T-cell (primary cell): ENCODE results near the gene ABHD17A. TPM values are rescaled to one million over a fixed set of nuclear protein-coding genes. Genes with fewer than 3 reads are reported as not detected.

ENCODE experiments used
- ATAC-seq, 4 experiments: fragments of 200-7000 bp in 3 of 4; fragments of 150-1000 bp in 1 of 4; cut with Tn5 transposase; replicated peaks in 1 of 4; 1 replicate in 3 of 4; 2 replicates in 1 of 4; pipeline ENCODE4 v1.10.0; 2021; ENCODE audit warnings: moderate library complexity in 3 of 4, mild to moderate bottlenecking in 2 of 4, moderate number of reproducible peaks in 1 of 4
- CTCF ChIA-PET, 2 donors: fragments of 300-600 bp; sonication (Branson Sonifier 250); formaldehyde crosslinking; loops; one replicate each; lab custom pipeline; 2022; ENCODE audit warnings: antibody characterized with exemption in 2 of 2; lab: Charles Lee
- POLR2A ChIA-PET, 2 donors: fragments of 300-600 bp; sonication (Branson Sonifier 250); formaldehyde crosslinking; loops; one replicate each; lab custom pipeline; 2022; ENCODE audit warnings: antibody characterized with exemption in 2 of 2; lab: Charles Lee
- DNase-seq, 35 experiments: peaks; one replicate each; pipeline versions ENCODE4 v3.0.0 to v3.0.0-alpha.2; 2013 to 2023
- H3K27ac ChIP-seq: one replicate; pipeline ENCODE4 v1.5.1; 2013; ENCODE audit warnings: low read length
- H3K27me3 ChIP-seq, 2 experiments: replicated peaks in 1 of 2; 1 replicate in 1 of 2; 2 replicates in 1 of 2; pipeline versions ENCODE4 v1.6.1 to v1.7.0; 2013; ENCODE audit warnings: low read length in 1 of 2, mixed read lengths in 1 of 2; ENCODE audit not compliant: control insufficient read depth in 2 of 2, insufficient read depth in 2 of 2; ENCODE audit errors: extremely low read depth in 1 of 2
- H3K36me3 ChIP-seq, 2 donors: 1 replicate in 1 of 2; 2 replicates in 1 of 2; pipeline versions ENCODE4 v1.6.1 to v1.7.0; 2013; ENCODE audit warnings: low read length in 1 of 2; ENCODE audit not compliant: control insufficient read depth in 2 of 2, insufficient read depth in 1 of 2; ENCODE audit errors: extremely low read depth in 1 of 2
- H3K4me1 ChIP-seq, 2 experiments: 1 replicate in 1 of 2; 2 replicates in 1 of 2; pipeline versions ENCODE4 v1.6.1 to v1.7.0; 2013; ENCODE audit warnings: low read length in 2 of 2, mixed read lengths in 1 of 2; ENCODE audit not compliant: insufficient read depth in 2 of 2, control insufficient read depth in 1 of 2; ENCODE audit errors: extremely low read depth in 1 of 2
- H3K4me3 ChIP-seq, 2 donors: 1 replicate in 1 of 2; 2 replicates in 1 of 2; pipeline versions ENCODE4 v1.5.1 to v1.7.0; 2013; ENCODE audit warnings: mild to moderate bottlenecking in 2 of 2, low read length in 1 of 2, moderate library complexity in 1 of 2; ENCODE audit not compliant: control insufficient read depth in 1 of 2; ENCODE audit errors: extremely low read depth in 1 of 2
- H3K9me3 ChIP-seq: 2 replicates; pipeline ENCODE4 v1.7.0; 2013
- H3K27ac Mint-ChIP-seq, 2 donors: one replicate each; pipeline ENCODE4 v1.8.0; 2020 to 2021; ENCODE audit warnings: mild to moderate bottlenecking in 2 of 2, mixed read lengths in 2 of 2
- H3K27me3 Mint-ChIP-seq, 2 donors: one replicate each; pipeline ENCODE4 v1.8.0; 2021 to 2022; ENCODE audit warnings: mixed read lengths in 2 of 2
- H3K36me3 Mint-ChIP-seq: one replicate; pipeline ENCODE4 v1.8.0; 2021; ENCODE audit warnings: mixed read lengths
- H3K4me1 Mint-ChIP-seq, 3 donors: one replicate each; pipeline ENCODE4 v1.8.0; 2020 to 2022; ENCODE audit warnings: mixed read lengths in 3 of 3, mild to moderate bottlenecking in 1 of 3
- H3K4me3 Mint-ChIP-seq, 3 donors: one replicate each; pipeline ENCODE4 v1.8.0; 2020 to 2022; ENCODE audit warnings: mild to moderate bottlenecking in 3 of 3, mixed read lengths in 3 of 3, moderate library complexity in 3 of 3
- H3K9me3 Mint-ChIP-seq, 3 donors: one replicate each; pipeline ENCODE4 v1.8.0; 2020 to 2022; ENCODE audit warnings: mixed read lengths in 3 of 3
- WGBS: methylation state at CpG from one replicate; pipeline ENCODE4 v1.1.5; 2013; ENCODE audit warnings: missing lambda C conversion rate; ENCODE audit not compliant: insufficient coverage; 5-methylcytosine and 5-hydroxymethylcytosine counted together
- total RNA-seq, 35 experiments: library from RNA in 6 of 35; stranded (reverse) in 6 of 35; fragments of 120-200 nt in 1 of 35; gene quantifications; one replicate each; pipeline versions ENCODE4 v1.2.1 to v1.2.4 and lab custom pipeline; 2013 to 2026

Gene ABHD17A
- total RNA-seq, 5 donors from 2014 or later (not counting 1 experiment from before 2014, with no cell fraction given): 136 to 185 (median 151) TPM

GRCh38 chr19:1862068-1862423 is 23.2 kb downstream of the ABHD17A start:
- no peaks in the 10 kb centered on the region for H3K36me3 ChIP-seq
- POLR2A ChIA-PET: no interaction called here
- H3K9me3 Mint-ChIP-seq: no peaks in the 10 kb centered on the region
- peaks cover 35 to 69% of the 10 kb centered on the region in 2 experiments for H3K4me1 ChIP-seq
- peak overlapping the region; percentile 80 for H3K4me3 ChIP-seq
- H3K27ac ChIP-seq: peak overlapping the region; percentile 68
- DNase-seq (no peak), ATAC-seq (no peak)
- H3K27ac Mint-ChIP-seq: peak overlapping the region; percentile 92 to 96
- 4% methylated on average over 20 of the region's 21 CpGs for WGBS
- no peaks in the 10 kb centered on the region for H3K27me3 ChIP-seq
- no peaks in the 10 kb centered on the region for H3K27me3 Mint-ChIP-seq
- H3K4me1 Mint-ChIP-seq: peaks cover 39 to 48% (median 43%) of the 10 kb centered on the region in 3 donors
- H3K36me3 Mint-ChIP-seq: no peaks in the 10 kb centered on the region
- H3K9me3 ChIP-seq: no peaks in the 10 kb centered on the region
- H3K4me3 Mint-ChIP-seq: peak overlapping the region; percentile 93 to 98 (median 93)
- CTCF ChIA-PET: no interaction called here

GRCh38 chr19:1861599-1862031 is 23.7 kb downstream of the ABHD17A start:
- peak in 1 of 35 experiments; percentile 20 for DNase-seq
- 50% methylated on average over 10 of the region's 23 CpGs for WGBS

GRCh38 chr19:1860821-1861598 is 24.3 kb downstream of the ABHD17A start:
- Histone ChIP-seq H3K36me3 (no peaks in the 10 kb centered on the region), H3K27ac (peak overlapping the region; percentile 68), H3K27me3 (no peaks in the 10 kb centered on the region), H3K4me1 (peaks cover 42 to 77% of the 10 kb centered on the region in 2 experiments), H3K9me3 (no peaks in the 10 kb centered on the region), H3K4me3 (peak overlapping the region in 1 of 2 donors; percentile 80)
- no peak for ATAC-seq
- CTCF ChIA-PET: interaction anchor here in 1 of 2 donors (0.7 kb wide), 1 partner anchor 187 kb away, joined by 3 read pairs; no protein-coding TSS in a partner anchor
- H3K4me3 Mint-ChIP-seq: peak overlapping the region; percentile 93 to 98 (median 93)
- peak overlapping the region; percentile 84 to 92 for H3K27ac Mint-ChIP-seq
- POLR2A ChIA-PET: no interaction called here
- no peaks in the 10 kb centered on the region for H3K9me3 Mint-ChIP-seq
- H3K36me3 Mint-ChIP-seq: no peaks in the 10 kb centered on the region
- 76% methylated on average over 16 of the region's 28 CpGs for WGBS
- no peaks in the 10 kb centered on the region for H3K27me3 Mint-ChIP-seq
- peaks cover 39 to 52% (median 46%) of the 10 kb centered on the region in 3 donors for H3K4me1 Mint-ChIP-seq
- no peak for DNase-seq

More at GRCh38 chr19:1861599-1862031, 23.7 kb downstream of the ABHD17A start:
- CTCF ChIA-PET: interaction anchor here in 1 of 2 donors (0.7 kb wide), 1 partner anchor 186 kb away, joined by 3 read pairs; no protein-coding TSS in a partner anchor
- Histone ChIP-seq H3K4me3 (peak overlapping the region; percentile 80), H3K4me1 (peaks cover 36 to 71% of the 10 kb centered on the region in 2 experiments), H3K27ac (peak overlapping the region; percentile 68), H3K27me3 (no peaks in the 10 kb centered on the region), H3K36me3 (no peaks in the 10 kb centered on the region), H3K9me3 (no peaks in the 10 kb centered on the region)
- H3K27me3 Mint-ChIP-seq: no peaks in the 10 kb centered on the region
- no peak for ATAC-seq
- no peaks in the 10 kb centered on the region for H3K36me3 Mint-ChIP-seq
- H3K9me3 Mint-ChIP-seq: no peaks in the 10 kb centered on the region
- H3K27ac Mint-ChIP-seq: peak overlapping the region; percentile 84 to 92
- POLR2A ChIA-PET: no interaction called here
- H3K4me3 Mint-ChIP-seq: peak overlapping the region; percentile 93 to 98 (median 93)
- H3K4me1 Mint-ChIP-seq: peaks cover 39 to 48% (median 43%) of the 10 kb centered on the region in 3 donors

- Histone ChIP-seq H3K9me3 (no peaks in the 10 kb centered on the region), H3K36me3 (no peaks in the 10 kb centered on the region), H3K4me1 (peaks cover 47 to 80% of the 10 kb centered on the region in 2 experiments), H3K27ac (peak overlapping the region; percentile 55), H3K27me3 (no peaks in the 10 kb centered on the region), H3K4me3 (no peak overlapping the region)
- POLR2A ChIA-PET: interaction anchor here in 1 of 2 donors (0.7 kb wide), 1 partner anchor 9 kb away, joined by 13 read pairs; no protein-coding TSS in a partner anchor
- H3K27ac Mint-ChIP-seq: peak overlapping the region; percentile 46 to 48
- H3K9me3 Mint-ChIP-seq: no peaks in the 10 kb centered on the region
- no peaks in the 10 kb centered on the region for H3K27me3 Mint-ChIP-seq
- ATAC-seq (no peak), DNase-seq (peak in 31 of 35 experiments; percentile 43 to 84 (median 60))
- H3K4me3 Mint-ChIP-seq: peak overlapping the region in 2 of 3 donors; percentile 93 to 98
- CTCF ChIA-PET: no interaction called here
- H3K4me1 Mint-ChIP-seq: peaks cover 45 to 52% (median 49%) of the 10 kb centered on the region in 3 donors
- 80% methylated on average over 2 of the region's 32 CpGs for WGBS
- no peaks in the 10 kb centered on the region for H3K36me3 Mint-ChIP-seq
Observed at GRCh38 chr19:1860042-1860775, 25.1 kb downstream of the ABHD17A start.

- H3K27me3 Mint-ChIP-seq: no peaks in the 10 kb centered on the region
- H3K4me1 Mint-ChIP-seq: peaks cover 49 to 60% (median 57%) of the 10 kb centered on the region in 3 donors
- POLR2A ChIA-PET: no interaction called here
- H3K9me3 Mint-ChIP-seq: no peaks in the 10 kb centered on the region
- Histone ChIP-seq H3K9me3 (no peaks in the 10 kb centered on the region), H3K4me3 (no peak overlapping the region), H3K27ac (peak overlapping the region; percentile 55), H3K36me3 (no peaks in the 10 kb centered on the region), H3K4me1 (peaks cover 55 to 81% of the 10 kb centered on the region in 2 experiments), H3K27me3 (no peaks in the 10 kb centered on the region)
- H3K27ac Mint-ChIP-seq: peak overlapping the region; percentile 78 to 85
- H3K36me3 Mint-ChIP-seq: no peaks in the 10 kb centered on the region
- WGBS: 75% methylated on average over 11 of the region's 18 CpGs
- CTCF ChIA-PET: no interaction called here
- no peak for ATAC-seq
- H3K4me3 Mint-ChIP-seq: peak overlapping the region in 2 of 3 donors; percentile 21 to 98
- no peak for DNase-seq
Observed at GRCh38 chr19:1859331-1859781, 25.9 kb downstream of the ABHD17A start.
